ENCODE measurements around the gene OLR1. TPM values are rescaled to one million over a fixed set of nuclear protein-coding genes. Genes with fewer than 3 reads are reported as not detected.

OLR1 gene
- 3.0 TPM for total RNA-seq

DNA sequence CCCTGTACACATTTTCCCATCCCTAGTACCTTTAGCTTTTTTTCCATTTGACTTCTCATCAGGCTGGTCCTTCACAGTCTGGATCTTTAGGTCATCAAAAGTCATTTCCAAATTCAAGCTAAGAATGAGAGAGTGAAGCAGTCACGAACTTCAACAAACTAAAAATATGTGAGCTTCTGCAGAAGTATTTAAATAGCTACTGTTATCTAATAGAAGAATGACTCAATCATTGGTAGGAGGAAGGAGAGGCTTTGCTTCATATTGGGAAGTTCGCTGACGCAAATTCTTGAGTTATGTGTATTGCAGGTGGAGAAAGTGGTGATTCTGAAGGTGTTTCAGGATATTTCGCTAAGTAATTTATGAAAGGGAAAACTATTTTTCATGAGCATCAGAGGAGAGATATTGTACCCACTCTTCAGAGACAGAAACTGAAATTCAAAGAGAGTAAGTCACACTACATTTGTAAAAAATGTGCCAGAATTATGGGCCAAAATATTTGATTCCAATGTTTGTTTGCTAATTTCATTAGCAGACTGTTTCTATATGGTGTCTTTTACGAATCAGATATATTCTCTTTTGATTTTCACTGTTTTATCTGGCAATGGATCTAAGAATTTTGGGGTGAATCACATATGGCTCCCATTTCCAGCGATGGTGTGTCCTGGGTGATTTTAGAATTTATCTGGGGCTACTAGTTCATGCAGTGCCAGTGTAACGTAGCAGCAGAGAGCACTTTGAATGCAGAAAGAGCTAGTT lies at the start of gene OLR1:
TSS of gene OLR1 (minus strand) at position 160 of the 756 bp plus-strand sequence. CDS start at position 105, 55 bp downstream.

DNA sequence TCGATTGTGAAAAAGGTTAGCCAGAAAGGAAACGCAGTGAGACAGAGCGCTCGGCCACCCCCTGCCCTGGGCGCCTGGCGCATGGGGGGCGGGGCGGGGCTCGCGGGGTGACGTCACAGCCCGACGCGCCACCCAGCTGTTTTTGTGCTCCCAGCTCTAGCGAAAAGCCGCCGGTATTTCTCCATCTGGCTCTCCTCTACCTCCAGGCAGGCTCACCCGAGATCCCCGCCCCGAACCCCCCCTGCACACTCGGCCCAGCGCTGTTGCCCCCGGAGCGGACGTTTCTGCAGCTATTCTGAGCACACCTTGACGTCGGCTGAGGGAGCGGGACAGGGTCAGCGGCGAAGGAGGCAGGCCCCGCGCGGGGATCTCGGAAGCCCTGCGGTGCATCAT lies 40.8 kb upstream of the OLR1 start, which contains the start of gene GABARAPL1:
TSS of gene GABARAPL1 (plus strand) at position 139 of the 393 bp plus-strand sequence. CDS start at position 392, 253 bp downstream.

GRCh38 chr12:10178821-10179220 lies 6.9 kb upstream of the OLR1 start, which contains the start of gene TMEM52B:
Gene TMEM52B (plus strand): TSS chr12:10179032. CDS start chr12:10179575, 543 bp downstream.

GRCh38 chr12:10130042-10130441 lies 41.9 kb downstream of the OLR1 start, which contains the start of gene CLEC7A:
Gene CLEC7A (minus strand): TSS chr12:10130199. CDS start chr12:10130082, 117 bp downstream.

Other genes with a start within 250 kb of the OLR1 start
- not detected for gene CLEC2A, start 239.8 kb downstream of the OLR1 start, total RNA-seq
- gene CLEC12A, start 200.7 kb downstream of the OLR1 start, total RNA-seq: 5.2 TPM
- gene CLEC1B, start 173.0 kb downstream of the OLR1 start, total RNA-seq: 1.1 TPM
- 0.88 TPM for gene CLEC12B, start 161.5 kb downstream of the OLR1 start, total RNA-seq
- gene CLEC9A, start 141.4 kb downstream of the OLR1 start, total RNA-seq: 0.93 TPM
- gene CLEC1A, start 73.1 kb downstream of the OLR1 start, total RNA-seq: 6.1 TPM
- gene CLEC7A, start 41.9 kb downstream of the OLR1 start, total RNA-seq: 4.7 TPM
- 127 TPM for gene TMEM52B, start 6.9 kb upstream of the OLR1 start, total RNA-seq
- 93.0 TPM for gene GABARAPL1, start 40.7 kb upstream of the OLR1 start, total RNA-seq
- gene KLRD1, start 135.7 kb upstream of the OLR1 start, total RNA-seq: 0.47 TPM
- gene KLRK1, start 217.9 kb upstream of the OLR1 start, total RNA-seq: 0.41 TPM
- not detected for gene KLRC4, start 237.6 kb upstream of the OLR1 start, total RNA-seq
- not detected for gene KLRC3, start 248.5 kb upstream of the OLR1 start, total RNA-seq